ENCODE data around the gene FER1L5.

The FER1L5 gene

DNA sequence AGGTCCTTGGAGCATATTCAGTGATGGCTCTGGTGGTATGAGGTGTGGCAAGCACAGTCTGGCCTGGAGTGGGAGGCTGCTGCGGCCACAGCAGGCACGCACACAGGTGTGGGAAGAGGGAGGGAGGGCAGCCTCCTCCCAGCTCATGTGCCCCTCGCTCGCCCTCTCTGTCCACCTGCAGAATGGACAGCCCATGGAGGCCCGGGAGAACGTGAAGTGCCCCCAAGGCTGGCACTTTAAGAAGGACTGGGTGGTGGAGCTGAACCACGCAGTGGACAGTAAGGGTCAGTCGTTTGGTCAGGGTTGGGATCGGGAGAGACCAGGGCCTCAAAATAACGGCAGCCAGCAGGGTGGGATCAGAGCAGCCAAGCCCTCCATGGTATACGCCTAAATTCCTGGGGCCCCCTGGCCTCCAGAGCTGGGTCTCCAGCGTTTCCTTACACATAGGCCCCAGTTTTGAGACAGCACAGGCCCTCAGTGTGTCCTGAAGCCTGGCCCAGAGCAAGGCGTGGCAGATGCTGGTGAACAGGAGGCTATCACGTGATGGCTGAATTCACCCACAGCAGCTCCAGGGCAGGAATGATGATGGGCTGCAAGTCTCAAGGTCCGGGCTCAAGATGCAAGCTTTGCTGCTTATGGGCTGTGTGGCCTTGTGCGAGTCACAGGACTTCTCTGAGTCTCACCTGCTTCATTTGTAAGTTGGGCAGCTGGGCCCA, 47.9 kb downstream of the FER1L5 start:
- Histone ChIP-seq H3K4me3 (replicated peaks; ENCODE audit: insufficient read depth, low read length) (no peak overlapping the region), H3K27ac (replicated peaks) (no peak overlapping the region), H3K27me3 (ENCODE audit: insufficient read depth, poor library complexity, severe bottlenecking) (no peaks in the 10 kb centered on the region)
- DNase-seq (ENCODE audit: low read depth in 1 of 2, low spot score in 1 of 2): no peak
- TF ChIP-seq, protein P1, sequence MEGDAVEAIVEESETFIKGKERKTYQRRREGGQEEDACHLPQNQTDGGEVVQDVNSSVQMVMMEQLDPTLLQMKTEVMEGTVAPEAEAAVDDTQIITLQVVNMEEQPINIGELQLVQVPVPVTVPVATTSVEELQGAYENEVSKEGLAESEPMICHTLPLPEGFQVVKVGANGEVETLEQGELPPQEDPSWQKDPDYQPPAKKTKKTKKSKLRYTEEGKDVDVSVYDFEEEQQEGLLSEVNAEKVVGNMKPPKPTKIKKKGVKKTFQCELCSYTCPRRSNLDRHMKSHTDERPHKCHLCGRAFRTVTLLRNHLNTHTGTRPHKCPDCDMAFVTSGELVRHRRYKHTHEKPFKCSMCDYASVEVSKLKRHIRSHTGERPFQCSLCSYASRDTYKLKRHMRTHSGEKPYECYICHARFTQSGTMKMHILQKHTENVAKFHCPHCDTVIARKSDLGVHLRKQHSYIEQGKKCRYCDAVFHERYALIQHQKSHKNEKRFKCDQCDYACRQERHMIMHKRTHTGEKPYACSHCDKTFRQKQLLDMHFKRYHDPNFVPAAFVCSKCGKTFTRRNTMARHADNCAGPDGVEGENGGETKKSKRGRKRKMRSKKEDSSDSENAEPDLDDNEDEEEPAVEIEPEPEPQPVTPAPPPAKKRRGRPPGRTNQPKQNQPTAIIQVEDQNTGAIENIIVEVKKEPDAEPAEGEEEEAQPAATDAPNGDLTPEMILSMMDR (IDR thresholded peaks at IDR 0.05; ENCODE audit: insufficient read depth, low read length): no peak
- TF ChIP-seq GABPA (IDR thresholded peaks at IDR 0.05; ENCODE audit: low read depth) (no peak), POLR2AphosphoS5 (IDR thresholded peaks at IDR 0.05; ENCODE audit: low read depth) (no peak), SPI1 (IDR thresholded peaks at IDR 0.05; ENCODE audit: borderline replicate concordance, low read depth) (no peak)
- TF ChIP-seq, protein P2, sequence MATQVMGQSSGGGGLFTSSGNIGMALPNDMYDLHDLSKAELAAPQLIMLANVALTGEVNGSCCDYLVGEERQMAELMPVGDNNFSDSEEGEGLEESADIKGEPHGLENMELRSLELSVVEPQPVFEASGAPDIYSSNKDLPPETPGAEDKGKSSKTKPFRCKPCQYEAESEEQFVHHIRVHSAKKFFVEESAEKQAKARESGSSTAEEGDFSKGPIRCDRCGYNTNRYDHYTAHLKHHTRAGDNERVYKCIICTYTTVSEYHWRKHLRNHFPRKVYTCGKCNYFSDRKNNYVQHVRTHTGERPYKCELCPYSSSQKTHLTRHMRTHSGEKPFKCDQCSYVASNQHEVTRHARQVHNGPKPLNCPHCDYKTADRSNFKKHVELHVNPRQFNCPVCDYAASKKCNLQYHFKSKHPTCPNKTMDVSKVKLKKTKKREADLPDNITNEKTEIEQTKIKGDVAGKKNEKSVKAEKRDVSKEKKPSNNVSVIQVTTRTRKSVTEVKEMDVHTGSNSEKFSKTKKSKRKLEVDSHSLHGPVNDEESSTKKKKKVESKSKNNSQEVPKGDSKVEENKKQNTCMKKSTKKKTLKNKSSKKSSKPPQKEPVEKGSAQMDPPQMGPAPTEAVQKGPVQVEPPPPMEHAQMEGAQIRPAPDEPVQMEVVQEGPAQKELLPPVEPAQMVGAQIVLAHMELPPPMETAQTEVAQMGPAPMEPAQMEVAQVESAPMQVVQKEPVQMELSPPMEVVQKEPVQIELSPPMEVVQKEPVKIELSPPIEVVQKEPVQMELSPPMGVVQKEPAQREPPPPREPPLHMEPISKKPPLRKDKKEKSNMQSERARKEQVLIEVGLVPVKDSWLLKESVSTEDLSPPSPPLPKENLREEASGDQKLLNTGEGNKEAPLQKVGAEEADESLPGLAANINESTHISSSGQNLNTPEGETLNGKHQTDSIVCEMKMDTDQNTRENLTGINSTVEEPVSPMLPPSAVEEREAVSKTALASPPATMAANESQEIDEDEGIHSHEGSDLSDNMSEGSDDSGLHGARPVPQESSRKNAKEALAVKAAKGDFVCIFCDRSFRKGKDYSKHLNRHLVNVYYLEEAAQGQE (IDR thresholded peaks at IDR 0.05; ENCODE audit: insufficient replicate concordance, low read depth): no peak

DNA sequence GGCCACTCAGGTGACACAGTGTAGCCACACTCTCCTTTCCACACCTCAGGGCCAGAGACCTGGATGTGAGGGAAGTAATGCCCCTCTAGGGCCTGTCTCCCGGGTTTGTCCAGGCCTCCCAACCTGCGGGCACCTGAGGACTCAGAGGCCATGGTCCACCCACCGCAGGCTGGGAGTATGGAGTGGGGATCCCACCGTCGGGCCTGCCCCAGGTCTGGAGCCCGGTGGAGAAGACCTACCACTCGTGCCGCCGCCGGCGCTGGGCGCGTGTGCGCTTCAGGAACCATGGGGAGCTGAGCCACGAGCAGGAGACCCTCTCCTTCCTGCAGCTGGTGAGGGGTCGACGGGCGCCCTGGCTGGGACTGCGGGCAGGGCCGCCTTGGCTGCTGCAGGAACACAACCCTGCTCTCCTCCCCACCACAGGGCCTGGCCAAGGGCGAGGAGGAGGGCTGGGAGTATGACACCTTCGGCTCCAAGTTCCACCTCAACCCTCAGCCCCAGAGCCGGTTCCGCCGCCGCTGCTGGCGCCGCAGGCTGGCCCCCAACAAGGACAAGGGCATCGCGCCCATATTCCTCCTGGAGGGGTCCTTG, 48.6 kb downstream of the FER1L5 start:
- no peak for DNase-seq (ENCODE audit: low read depth in 1 of 2, low spot score in 1 of 2)
- TF ChIP-seq GABPA (IDR thresholded peaks at IDR 0.05; ENCODE audit: low read depth): no peak
- TF ChIP-seq, protein P1 (IDR thresholded peaks at IDR 0.05; ENCODE audit: insufficient read depth, low read length): no peak
- H3K4me3 ChIP-seq (replicated peaks; ENCODE audit: insufficient read depth, low read length): no peak overlapping the region
- no peaks in the 10 kb centered on the region for H3K27me3 ChIP-seq (ENCODE audit: insufficient read depth, poor library complexity, severe bottlenecking)
- no peak overlapping the region for H3K27ac ChIP-seq (replicated peaks)

DNA sequence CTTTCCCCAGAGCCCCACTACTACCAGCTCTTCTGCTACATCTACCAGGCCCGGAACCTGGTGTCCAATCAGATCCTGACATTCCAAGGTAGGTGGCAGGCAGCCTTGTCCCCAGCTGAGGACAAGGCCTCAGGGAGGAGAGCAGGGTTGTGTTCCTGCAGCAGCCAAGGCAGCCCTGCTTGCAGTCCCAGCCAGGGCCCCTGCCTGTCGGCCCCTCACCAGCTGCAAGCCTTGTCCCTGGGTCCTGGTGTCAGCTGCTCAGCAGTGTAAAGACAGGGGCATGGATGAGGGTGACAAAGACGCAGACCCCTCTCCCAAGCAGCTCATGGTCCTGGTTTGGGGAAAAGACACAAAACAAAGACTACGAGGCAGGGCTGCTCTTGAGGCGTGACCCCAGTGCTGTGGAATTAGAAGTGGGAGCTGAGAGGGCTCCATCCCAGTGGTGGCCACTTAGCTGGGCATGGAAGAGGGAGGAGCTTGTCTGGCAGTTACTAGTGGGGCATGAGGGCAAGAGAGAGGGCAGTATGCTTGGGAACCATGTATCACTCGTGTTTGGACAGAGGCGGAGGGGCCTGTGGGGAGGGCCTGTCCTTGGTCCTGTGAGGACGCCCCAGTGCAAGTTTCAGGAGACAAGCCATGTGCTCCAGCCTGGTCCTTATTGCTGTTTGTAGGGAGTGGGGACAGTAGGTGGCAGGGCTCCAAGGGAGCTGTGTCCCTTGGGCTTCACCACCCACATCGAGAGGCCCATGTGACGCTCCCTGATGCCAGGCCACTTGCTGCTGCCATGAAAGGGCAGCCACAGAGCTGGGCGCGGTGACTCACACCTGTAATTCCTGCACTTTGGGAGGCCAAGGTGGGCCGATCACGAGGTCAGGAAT, 49.8 kb downstream of the FER1L5 start:
- Histone ChIP-seq H3K27ac (replicated peaks) (no peak overlapping the region), H3K27me3 (ENCODE audit: insufficient read depth, poor library complexity, severe bottlenecking) (no peaks in the 10 kb centered on the region), H3K4me3 (replicated peaks; ENCODE audit: insufficient read depth, low read length) (no peak overlapping the region)
- TF ChIP-seq, protein P1 (IDR thresholded peaks at IDR 0.05; ENCODE audit: insufficient read depth, low read length): no peak
- TF ChIP-seq, protein P2 (IDR thresholded peaks at IDR 0.05; ENCODE audit: insufficient replicate concordance, low read depth): no peak
- TF ChIP-seq SPI1 (IDR thresholded peaks at IDR 0.05; ENCODE audit: borderline replicate concordance, low read depth) (no peak), POLR2AphosphoS5 (IDR thresholded peaks at IDR 0.05; ENCODE audit: low read depth) (no peak), GABPA (IDR thresholded peaks at IDR 0.05; ENCODE audit: low read depth) (no peak)
- no peak for DNase-seq (ENCODE audit: low read depth in 1 of 2, low spot score in 1 of 2)

Data from HL-60 (cell line).